ACC112 (cell line): ENCODE measurements around the gene ZBTB6.
"Not testable (repeated sequence)": the region's sequence is repeated elsewhere in the genome, so short reads cannot be mapped to it uniquely, and the experiment has no call there.

ENCODE experiments used
- H2AFZ ChIP-seq: fragments of 200-600 bp; sonication (generic); one replicate; pipeline ENCODE4 v1.6.0; 2017; ENCODE audit warnings: antibody characterized with exemption, low read length; ENCODE audit not compliant: unreplicated experiment
- H3K27ac ChIP-seq: fragments of 200-600 bp; sonication (generic); 2 replicates; pipeline ENCODE4 v1.5.1; 2014; ENCODE audit warnings: low read depth, mild to moderate bottlenecking, antibody characterized with exemption, low read length, moderate library complexity
- H3K27me3 ChIP-seq: fragments of 200-600 bp; sonication (generic); 2 replicates; pipeline ENCODE4 v1.6.1; 2014; ENCODE audit warnings: mild to moderate bottlenecking, antibody characterized with exemption, low read length, moderate library complexity, mixed read lengths; ENCODE audit not compliant: insufficient read depth
- H3K36me3 ChIP-seq: fragments of 200-600 bp; sonication (generic); 2 replicates; pipeline ENCODE4 v1.6.1; 2016; ENCODE audit warnings: mild to moderate bottlenecking, antibody characterized with exemption, low read length, moderate library complexity, mixed read lengths; ENCODE audit not compliant: insufficient read depth
- H3K4me1 ChIP-seq: fragments of 200-600 bp; sonication (generic); one replicate; pipeline ENCODE4 v1.6.1; 2016; ENCODE audit warnings: low read length, mixed read lengths; ENCODE audit not compliant: insufficient read depth, unreplicated experiment, control insufficient read depth
- H3K4me3 ChIP-seq: fragments of 200-600 bp; sonication (generic); 2 replicates; pipeline ENCODE4 v1.5.1; 2014; ENCODE audit warnings: mild to moderate bottlenecking, low read depth, low read length
- H3K79me2 ChIP-seq: fragments of 200-600 bp; sonication (generic); one replicate; pipeline ENCODE4 v1.6.0; 2016; ENCODE audit warnings: low read length; ENCODE audit not compliant: control insufficient read depth, unreplicated experiment, insufficient read depth

Gene ZBTB6

GRCh38 chr9:122879443-122879842, 33.7 kb downstream of the ZBTB6 start:
- Histone ChIP-seq H3K4me1 (no peaks in the 10 kb centered on the region), H3K79me2 (no peaks in the 10 kb centered on the region), H3K36me3 (peaks cover 35% of the 10 kb centered on the region), H3K27me3 (no peaks in the 10 kb centered on the region), H3K4me3 (no peak overlapping the region), H3K27ac (no peak overlapping the region), H2AFZ (no peak overlapping the region)

DNA sequence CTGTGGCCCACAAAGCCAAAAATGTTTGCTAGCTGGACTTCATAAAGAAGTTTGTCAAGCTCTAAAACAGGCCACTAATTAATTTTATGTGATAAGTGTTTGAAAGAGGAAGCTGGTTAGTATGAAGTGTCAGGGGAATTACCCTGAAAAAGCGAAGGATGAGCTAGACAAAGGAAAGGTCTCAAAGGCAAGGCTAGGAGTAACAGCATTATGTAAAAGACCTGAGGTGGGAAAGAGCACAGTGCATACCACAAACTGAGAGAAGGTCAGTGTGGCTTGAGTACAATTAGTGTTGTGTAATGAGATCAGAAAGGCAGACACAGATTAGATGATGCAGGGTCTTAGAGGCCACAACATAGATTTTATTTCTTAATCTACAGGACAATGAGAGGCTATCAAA, 37.6 kb downstream of the ZBTB6 start:
- Histone ChIP-seq H2AFZ (no peak overlapping the region), H3K27me3 (no peaks in the 10 kb centered on the region), H3K4me1 (no peaks in the 10 kb centered on the region), H3K36me3 (peaks cover 29% of the 10 kb centered on the region), H3K27ac (no peak overlapping the region), H3K79me2 (no peaks in the 10 kb centered on the region), H3K4me3 (no peak overlapping the region)

- H3K27me3 ChIP-seq, H3K36me3 ChIP-seq, H3K4me3 ChIP-seq, H3K27ac ChIP-seq, H2AFZ ChIP-seq, H3K79me2 ChIP-seq, H3K4me1 ChIP-seq: not testable (repeated sequence)
Measured at GRCh38 chr9:122867276-122867675, 45.8 kb downstream of the ZBTB6 start.

GRCh38 chr9:122866079-122866478, 47.0 kb downstream of the ZBTB6 start:
- Histone ChIP-seq H3K27me3 (no peaks in the 10 kb centered on the region), H2AFZ (no peak overlapping the region), H3K4me1 (no peaks in the 10 kb centered on the region), H3K4me3 (no peak overlapping the region), H3K79me2 (no peaks in the 10 kb centered on the region), H3K36me3 (peaks cover 13% of the 10 kb centered on the region), H3K27ac (no peak overlapping the region)

GRCh38 chr9:122865300-122865699, 47.8 kb downstream of the ZBTB6 start:
- no peak overlapping the region for H3K4me3 ChIP-seq
- no peak overlapping the region for H2AFZ ChIP-seq
- peaks cover 17% of the 10 kb centered on the region for H3K36me3 ChIP-seq
- H3K4me1 ChIP-seq = peaks cover 5% of the 10 kb centered on the region
- H3K27me3 ChIP-seq = no peaks in the 10 kb centered on the region
- H3K79me2 ChIP-seq = no peaks in the 10 kb centered on the region
- H3K27ac ChIP-seq = no peak overlapping the region

DNA sequence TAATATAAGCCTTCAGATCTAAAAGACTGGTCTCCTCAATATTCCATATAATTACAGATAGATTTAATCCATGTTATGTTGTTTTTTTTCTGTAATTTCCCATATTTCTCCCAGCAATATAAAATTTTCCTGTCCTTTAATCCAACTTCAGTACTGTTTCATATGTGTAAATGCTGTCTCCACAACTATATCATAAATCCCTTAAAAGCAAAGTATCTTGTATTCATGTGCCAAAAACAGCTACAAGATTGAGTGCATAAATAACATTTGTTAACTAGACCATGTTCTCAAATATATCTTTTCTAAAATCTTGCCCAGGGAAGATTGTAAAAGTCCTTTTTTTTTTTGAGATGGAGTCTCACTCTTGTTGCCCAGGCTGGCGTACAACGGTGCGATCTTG, 49.7 kb downstream of the ZBTB6 start:
- no peaks in the 10 kb centered on the region for H3K27me3 ChIP-seq
- peaks cover 31% of the 10 kb centered on the region for H3K36me3 ChIP-seq
- H3K4me3 ChIP-seq = no peak overlapping the region

GRCh38 chr9:122860319-122861142, 52.6 kb downstream of the ZBTB6 start:
- Histone ChIP-seq H2AFZ (no peak overlapping the region), H3K27me3 (no peaks in the 10 kb centered on the region), H3K4me1 (peaks cover 5% of the 10 kb centered on the region), H3K36me3 (peaks cover 53% of the 10 kb centered on the region), H3K4me3 (no peak overlapping the region), H3K27ac (no peak overlapping the region), H3K79me2 (peaks cover 2% of the 10 kb centered on the region)

More for the DNA sequence above, 49.7 kb downstream of the ZBTB6 start:
- H2AFZ ChIP-seq = no peak overlapping the region
- no peak overlapping the region for H3K27ac ChIP-seq
- H3K79me2 ChIP-seq = peaks cover 2% of the 10 kb centered on the region
- peaks cover 5% of the 10 kb centered on the region for H3K4me1 ChIP-seq
